Measurements from ENCODE around the gene MS4A3. TPM values are rescaled to one million over a fixed set of nuclear protein-coding genes. Genes with fewer than 3 reads are reported as not detected.

Gene MS4A3
- total RNA-seq, 1 donor from 2014 or later, result not detected

Other genes starting within 250 kb of the MS4A3 start
- 29.7 and 30.9 TPM in 2 replicates for gene MRPL16, start 245.9 kb upstream of the MS4A3 start, total RNA-seq
- not detected in 2 replicates for gene CBLIF, start 211.2 kb upstream of the MS4A3 start, total RNA-seq
- 0.45 TPM in 1 of 2 replicates, not detected in the other for gene TCN1, start 190.2 kb upstream of the MS4A3 start, total RNA-seq
- not detected in 2 replicates for gene OOSP3, start 177.9 kb upstream of the MS4A3 start, total RNA-seq
- gene OOSP1, start 118.2 kb upstream of the MS4A3 start, total RNA-seq, result not detected in 2 replicates
- not detected in 2 replicates for gene OOSP4A, start 92.6 kb upstream of the MS4A3 start, total RNA-seq
- gene OOSP4B, start 39.5 kb upstream of the MS4A3 start, total RNA-seq, result not detected in 2 replicates
- not detected in 2 replicates for gene OOSP2, start 16.3 kb upstream of the MS4A3 start, total RNA-seq
- not detected in 2 replicates for gene MS4A2, start 32.0 kb downstream of the MS4A3 start, total RNA-seq
- gene MS4A6A, start 126.4 kb downstream of the MS4A3 start, total RNA-seq, result not detected in 2 replicates
- not detected in 2 replicates for gene MS4A4E, start 186.5 kb downstream of the MS4A3 start, total RNA-seq
- gene MS4A4A, start 224.0 kb downstream of the MS4A3 start, total RNA-seq, result 0.32 TPM in 1 of 2 replicates, not detected in the other

Measured in astrocyte (in vitro differentiated cells and primary cell).